Measurements from ENCODE around the gene L2HGDH. TPM values are rescaled to one million over a fixed set of nuclear protein-coding genes. Genes with fewer than 3 reads are reported as not detected.

Gene L2HGDH
- total RNA-seq, 4 donors from 2014 or later, result 8.6 to 13.4 (median 10.9) TPM

DNA sequence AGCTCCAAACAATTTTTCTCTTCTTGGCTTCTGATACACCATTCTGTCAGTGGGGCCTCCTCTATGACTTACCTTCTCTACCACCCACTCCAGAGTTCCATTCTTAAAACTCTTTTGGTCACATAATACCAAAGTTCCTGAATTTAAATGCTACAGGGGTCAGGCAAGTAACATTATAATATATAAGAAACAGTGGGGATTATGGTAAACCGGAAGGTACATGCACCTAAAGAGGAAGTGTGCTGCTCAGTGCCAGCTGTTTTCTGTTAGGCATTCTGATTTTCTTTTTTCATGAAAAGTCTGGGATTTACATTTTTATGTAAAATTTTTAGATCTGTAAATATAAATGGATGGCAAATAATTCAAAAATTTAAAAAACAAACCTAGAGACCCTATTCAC, 120.5 kb downstream of the L2HGDH start:
- Histone ChIP-seq H3K4me1 (no peaks in the 10 kb centered on the region), H3K9me3 (no peaks in the 10 kb centered on the region), H3K36me3 (peaks cover 0 to 9% of the 10 kb centered on the region in 2 donors), H3K27me3 (no peaks in the 10 kb centered on the region), H3K27ac (no peak overlapping the region), H3K4me3 (no peak overlapping the region)
- no peak for ATAC-seq
- TF ChIP-seq CTCF (IDR thresholded peaks at IDR 0.05 in 4 of 5, conservative IDR thresholded peaks at IDR 0.05 in 1 of 5) (no peak), POLR2A (IDR thresholded peaks at IDR 0.05) (no peak)
- no peak for DNase-seq
- in situ Hi-C loops (cut with MboI; ENCODE audit: low sequenced_read_pairs in 4 of 4), result no loop called here
- intact Hi-C loops (cut with DNase I; ENCODE audit: low total_unique reads), result no loop called here

Small RNAs within 50 kb of the gene (microRNA-seq; reads per million reads assigned to microRNA genes)
- 0 to 1.7 reads per million in 2 donors for gene MIR4504 (ENCODE audit: borderline replicate concordance in 2 of 2)

Other genes starting within 250 kb of the L2HGDH start
- 1 to 10 TPM; 2.2 to 7.3 (median 4.9) TPM for gene VCPKMT, start 195.7 kb downstream of the L2HGDH start, total RNA-seq
- 10 to 100 TPM; 46.5 to 81.2 (median 52.3) TPM for gene SOS2, start 80.7 kb downstream of the L2HGDH start, total RNA-seq
- gene DMAC2L, start 95 bp upstream of the L2HGDH start, total RNA-seq, result 10 to 100 TPM; 18.6 to 42.2 (median 24.6) TPM
- 1 to 10 TPM in 2 of 4 donors, under 1 TPM in 2; 0.59 to 2.0 (median 1.4) TPM for gene CDKL1, start 84.7 kb upstream of the L2HGDH start, total RNA-seq
- gene MAP4K5, start 220.3 kb upstream of the L2HGDH start, total RNA-seq, result 10 to 100 TPM; 35.3 to 63.9 (median 47.1) TPM
- 1 to 10 TPM in 1 of 4 donors, under 1 TPM in 3; 0.15 to 1.3 (median 0.58) TPM for gene ATL1, start 247.9 kb upstream of the L2HGDH start, total RNA-seq

Measured in gastrocnemius medialis (tissue), 4 donors.